Uterus (tissue), 2 donors: ENCODE results near the gene IPO11.

Experiments
- POLR2A ChIP-seq, 2 donors: fragments of 450-650 bp; IDR thresholded peaks; one replicate each; pipeline ENCODE4 v1.6.1; 2016; ENCODE audit warnings: antibody characterized with exemption in 2 of 2, mild to moderate bottlenecking in 1 of 2, moderate library complexity in 1 of 2
- TF ChIP-seq, protein P1 (sequence below), 4 experiments: fragments of 200-600 bp in 2 of 4; fragments of 450-650 bp in 2 of 4; sonication (generic) in 2 of 4; IDR thresholded peaks; one replicate each; pipeline ENCODE4 v1.5.1; 2016 to 2019; ENCODE audit warnings: antibody characterized with exemption in 4 of 4, mild to moderate bottlenecking in 2 of 4, moderate library complexity in 1 of 4

DNA sequence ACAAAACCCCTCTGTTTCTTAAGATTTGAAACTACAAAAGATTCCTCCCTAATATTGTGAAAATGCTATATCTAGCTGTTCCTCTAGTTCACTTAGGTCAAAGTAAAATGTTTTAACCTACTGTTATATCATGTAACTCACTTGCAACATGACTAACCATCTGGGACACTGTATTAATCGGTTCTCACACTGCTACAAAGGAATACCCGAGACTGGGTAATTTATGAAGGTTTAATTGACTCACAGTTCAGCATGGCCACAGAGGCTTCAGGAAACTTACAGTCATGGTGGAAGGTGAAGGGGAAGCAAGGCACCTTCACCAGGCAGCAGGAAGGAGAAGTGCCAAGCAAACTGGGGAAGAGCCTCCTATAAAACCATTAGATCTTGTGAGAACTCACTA lies 43.5 kb upstream of the IPO11 start:
- TF ChIP-seq, protein P1, sequence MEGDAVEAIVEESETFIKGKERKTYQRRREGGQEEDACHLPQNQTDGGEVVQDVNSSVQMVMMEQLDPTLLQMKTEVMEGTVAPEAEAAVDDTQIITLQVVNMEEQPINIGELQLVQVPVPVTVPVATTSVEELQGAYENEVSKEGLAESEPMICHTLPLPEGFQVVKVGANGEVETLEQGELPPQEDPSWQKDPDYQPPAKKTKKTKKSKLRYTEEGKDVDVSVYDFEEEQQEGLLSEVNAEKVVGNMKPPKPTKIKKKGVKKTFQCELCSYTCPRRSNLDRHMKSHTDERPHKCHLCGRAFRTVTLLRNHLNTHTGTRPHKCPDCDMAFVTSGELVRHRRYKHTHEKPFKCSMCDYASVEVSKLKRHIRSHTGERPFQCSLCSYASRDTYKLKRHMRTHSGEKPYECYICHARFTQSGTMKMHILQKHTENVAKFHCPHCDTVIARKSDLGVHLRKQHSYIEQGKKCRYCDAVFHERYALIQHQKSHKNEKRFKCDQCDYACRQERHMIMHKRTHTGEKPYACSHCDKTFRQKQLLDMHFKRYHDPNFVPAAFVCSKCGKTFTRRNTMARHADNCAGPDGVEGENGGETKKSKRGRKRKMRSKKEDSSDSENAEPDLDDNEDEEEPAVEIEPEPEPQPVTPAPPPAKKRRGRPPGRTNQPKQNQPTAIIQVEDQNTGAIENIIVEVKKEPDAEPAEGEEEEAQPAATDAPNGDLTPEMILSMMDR (IDR thresholded peaks at IDR 0.05): no peak
- no peak for TF ChIP-seq POLR2A (IDR thresholded peaks at IDR 0.05)
